H1 (cell line): ENCODE data around the gene PRCP. TPM values are rescaled to one million over a fixed set of nuclear protein-coding genes. Genes with fewer than 3 reads are reported as not detected.
"Not testable (repeated sequence)": the region's sequence is repeated elsewhere in the genome, so short reads cannot be mapped to it uniquely, and the experiment has no call there.

Source experiments
- CTCF ChIA-PET: fragments of 300-600 bp; sonication (Branson Sonifier 250); formaldehyde crosslinking; loops from one replicate; lab custom pipeline; 2021; ENCODE audit not compliant: partially characterized antibody; lab: Charles Lee
- POLR2A ChIA-PET: fragments of 300-600 bp; sonication (Branson Sonifier 250); formaldehyde crosslinking; loops from one replicate; lab custom pipeline; 2021; ENCODE audit warnings: inconsistent platforms; ENCODE audit not compliant: partially characterized antibody; lab: Charles Lee
- DNase-seq, 2 experiments: peaks; one replicate each; pipeline versions ENCODE4 v3.0.0 to v3.0.0-alpha.2; 2010 to 2022; ENCODE audit warnings: low spot score in 2 of 2, low read depth in 1 of 2, mixed read lengths in 1 of 2
- FAIRE-seq: peaks from 2 replicates; lab custom pipeline; 2011; peaks lifted over from hg19 to GRCh38; lab: Jason Lieb, UNC
- H2AFZ ChIP-seq: 2 replicates; pipeline ENCODE4 v1.8.1; 2012; ENCODE audit warnings: low read length, inconsistent platforms
- H2AK5ac ChIP-seq: 2 replicates; pipeline ENCODE4 v1.6.1; 2013; ENCODE audit warnings: low read depth, low read length
- H2BK120ac ChIP-seq: replicated peaks from 2 replicates; pipeline ENCODE3; 2013; ENCODE audit warnings: low read depth, low read length, inconsistent platforms
- H2BK12ac ChIP-seq: 2 replicates; pipeline ENCODE4 v1.6.1; 2013; ENCODE audit warnings: low read depth, low read length
- H2BK15ac ChIP-seq: 2 replicates; pipeline ENCODE4 v1.6.1; 2013; ENCODE audit warnings: low read length
- H2BK20ac ChIP-seq: 2 replicates; pipeline ENCODE4 v1.6.1; 2013; ENCODE audit warnings: low read length
- H2BK5ac ChIP-seq: 2 replicates; pipeline ENCODE4 v1.6.1; 2013; ENCODE audit warnings: low read depth, low read length
- H3K14ac ChIP-seq: 2 replicates; pipeline ENCODE4 v1.6.1; 2013; ENCODE audit warnings: inconsistent platforms; ENCODE audit not compliant: insufficient read length
- H3K18ac ChIP-seq: 2 replicates; pipeline ENCODE4 v1.6.1; 2013; ENCODE audit warnings: low read length; ENCODE audit errors: extremely low read depth
- H3K23ac ChIP-seq: 2 replicates; pipeline ENCODE4 v1.6.1; 2013; ENCODE audit warnings: inconsistent platforms; ENCODE audit not compliant: insufficient read length
- H3K23me2 ChIP-seq: 2 replicates; pipeline ENCODE4 v1.6.1; 2013; ENCODE audit warnings: low read depth, low read length
- H3K27ac ChIP-seq: 2 replicates; pipeline ENCODE4 v1.6.1; 2011; ENCODE audit warnings: low read depth, low read length, inconsistent platforms
- H3K27me3 ChIP-seq, 4 experiments: replicated peaks in 1 of 4; 1 replicate in 1 of 4; 2 replicates in 3 of 4; pipeline versions ENCODE4 v1.6.1 to v1.8.1; 2011 to 2013; ENCODE audit warnings: low read length in 3 of 4, mild to moderate bottlenecking in 3 of 4, inconsistent platforms in 2 of 4, mixed read lengths in 2 of 4, moderate library complexity in 1 of 4; ENCODE audit not compliant: control insufficient read depth in 3 of 4, insufficient read depth in 3 of 4; ENCODE audit errors: extremely low read depth in 1 of 4
- H3K36me3 ChIP-seq, 4 experiments: 2 replicates each; pipeline versions ENCODE4 v1.6.1 to v1.8.1; 2011 to 2013; ENCODE audit warnings: mild to moderate bottlenecking in 4 of 4, low read length in 3 of 4, moderate library complexity in 2 of 4, control low read depth in 1 of 4, inconsistent platforms in 1 of 4; ENCODE audit not compliant: insufficient read depth in 4 of 4, control insufficient read depth in 2 of 4
- H3K4ac ChIP-seq: replicated peaks from 2 replicates; pipeline ENCODE3; 2013; ENCODE audit warnings: low read length, low read depth, mixed read lengths, inconsistent platforms; ENCODE audit not compliant: insufficient read length
- H3K4me1 ChIP-seq, 4 experiments: replicated peaks in 1 of 4; 1 replicate in 1 of 4; 2 replicates in 3 of 4; pipeline versions ENCODE4 v1.6.1 to v1.8.1; 2011 to 2013; ENCODE audit warnings: low read length in 3 of 4, inconsistent platforms in 2 of 4, mixed read lengths in 1 of 4; ENCODE audit not compliant: insufficient read depth in 4 of 4, control insufficient read depth in 3 of 4
- H3K4me2 ChIP-seq, 2 experiments: 2 replicates each; pipeline versions ENCODE4 v1.6.1 to v1.8.1; 2011 to 2013; ENCODE audit warnings: low read depth in 2 of 2, low read length in 2 of 2, control low read depth in 1 of 2, inconsistent platforms in 1 of 2, mild to moderate bottlenecking in 1 of 2; ENCODE audit not compliant: insufficient read depth in 1 of 2
- H3K4me3 ChIP-seq, 4 experiments: fragments of 200-600, 300-600 bp in 1 of 4; sonication (generic), shearing (Covaris generic), sonication (Bioruptor Twin) in 1 of 4; 2 replicates each; pipeline versions ENCODE4 v1.5.1 to v1.8.1; 2011 to 2016; ENCODE audit warnings: low read length in 4 of 4, low read depth in 3 of 4, control low read depth in 2 of 4, inconsistent platforms in 2 of 4, mild to moderate bottlenecking in 2 of 4, mixed read lengths in 1 of 4, moderate library complexity in 1 of 4; ENCODE audit not compliant: insufficient read depth in 2 of 4; ENCODE audit errors: extremely low read depth in 1 of 4
- H3K56ac ChIP-seq: replicated peaks from 2 replicates; pipeline ENCODE3; 2013; ENCODE audit warnings: low read depth, mild to moderate bottlenecking, mixed read lengths, low read length, inconsistent platforms; ENCODE audit not compliant: insufficient read length
- H3K79me1 ChIP-seq: 2 replicates; pipeline ENCODE4 v1.6.1; 2013; ENCODE audit warnings: low read depth, low read length, control low read depth
- H3K79me2 ChIP-seq, 2 experiments: 2 replicates each; pipeline versions ENCODE4 v1.6.1 to v1.8.1; 2012 to 2013; ENCODE audit warnings: low read length in 2 of 2, mild to moderate bottlenecking in 2 of 2, inconsistent platforms in 1 of 2; ENCODE audit not compliant: insufficient read depth in 2 of 2, control insufficient read depth in 1 of 2
- H3K9ac ChIP-seq, 4 experiments: replicated peaks in 1 of 4; 1 replicate in 1 of 4; 2 replicates in 3 of 4; pipeline versions ENCODE4 v1.6.1 to v1.8.1; 2011 to 2013; ENCODE audit warnings: low read depth in 3 of 4, low read length in 3 of 4, control low read depth in 2 of 4, mild to moderate bottlenecking in 2 of 4, moderate library complexity in 2 of 4, inconsistent platforms in 1 of 4; ENCODE audit errors: extremely low read depth in 1 of 4
- H3K9me3 ChIP-seq, 2 experiments: 2 replicates each; pipeline versions ENCODE4 v1.6.1 to v1.8.1; 2012 to 2013; ENCODE audit warnings: mild to moderate bottlenecking in 2 of 2, moderate library complexity in 2 of 2, control low read depth in 1 of 2, inconsistent platforms in 1 of 2, low read depth in 1 of 2, low read length in 1 of 2, mixed read lengths in 1 of 2; ENCODE audit not compliant: insufficient read depth in 2 of 2
- H4K20me1 ChIP-seq, 2 experiments: replicated peaks in 1 of 2; 2 replicates each; pipeline versions ENCODE3 to v1.8.1; 2011 to 2013; ENCODE audit warnings: inconsistent platforms in 2 of 2, low read length in 2 of 2, mild to moderate bottlenecking in 1 of 2; ENCODE audit not compliant: insufficient read depth in 2 of 2, control insufficient read depth in 1 of 2
- H4K5ac ChIP-seq: 2 replicates; pipeline ENCODE4 v1.6.1; 2013; ENCODE audit warnings: low read length, low read depth, mixed read lengths, inconsistent platforms; ENCODE audit not compliant: insufficient read length
- H4K8ac ChIP-seq: 2 replicates; pipeline ENCODE4 v1.8.0; 2013; ENCODE audit warnings: mild to moderate bottlenecking, moderate library complexity, low read length, inconsistent platforms; ENCODE audit not compliant: insufficient read depth; ENCODE audit errors: extremely low read depth
- H4K91ac ChIP-seq: replicated peaks from 2 replicates; pipeline ENCODE3; 2013; ENCODE audit warnings: low read length, mixed read lengths, inconsistent platforms; ENCODE audit not compliant: insufficient read length
- WGBS, 2 experiments: shearing (Covaris generic) in 1 of 2; methylation state at CpG; one replicate each; pipeline versions ENCODE4 v1.1.6 to v1.1.7; 2013 to 2015; ENCODE audit warnings: low lambda C conversion rate in 2 of 2, mixed read lengths in 2 of 2, inconsistent platforms in 1 of 2, low coverage in 1 of 2, missing lambda C conversion rate in 1 of 2; ENCODE audit not compliant: insufficient replicate concordance in 2 of 2, insufficient coverage in 1 of 2, insufficient read length in 1 of 2; ENCODE audit errors: extremely low coverage in 1 of 2, missing lambda C conversion rate in 1 of 2; 5-methylcytosine and 5-hydroxymethylcytosine counted together
- polyA plus RNA-seq, 7 experiments: library from polyadenylated mRNA; depleted of rRNA in 3 of 7; stranded (reverse) in 5 of 7; unstranded in 2 of 7; fragments of >200 nt in 5 of 7; fragments of 200-250 nt in 2 of 7; gene quantifications; 1 replicate in 5 of 7; 2 replicates in 1 of 7; 4 replicates in 1 of 7; pipeline versions ENCODE4 v1.2.1 to v1.2.3, GENCODE V29; 2011 to 2013; ENCODE audit warnings: missing spikeins in 2 of 7, mixed read lengths in 2 of 7
- total RNA-seq: library from RNA; stranded (reverse); fragmentation: NEBNext Ultra II Directional; extraction: Animal tissue kit (Norgen Biotek cat#: 25700); gene quantifications from 2 replicates; pipeline ENCODE4 v1.2.1, GENCODE V29; 2021

PRCP gene
- total and polyA plus RNA-seq, 2 of the 8 experiments (the other 6 are each of a cell fraction or from before 2014, with no cell fraction given), result 63.8 to 84.4 TPM

DNA sequence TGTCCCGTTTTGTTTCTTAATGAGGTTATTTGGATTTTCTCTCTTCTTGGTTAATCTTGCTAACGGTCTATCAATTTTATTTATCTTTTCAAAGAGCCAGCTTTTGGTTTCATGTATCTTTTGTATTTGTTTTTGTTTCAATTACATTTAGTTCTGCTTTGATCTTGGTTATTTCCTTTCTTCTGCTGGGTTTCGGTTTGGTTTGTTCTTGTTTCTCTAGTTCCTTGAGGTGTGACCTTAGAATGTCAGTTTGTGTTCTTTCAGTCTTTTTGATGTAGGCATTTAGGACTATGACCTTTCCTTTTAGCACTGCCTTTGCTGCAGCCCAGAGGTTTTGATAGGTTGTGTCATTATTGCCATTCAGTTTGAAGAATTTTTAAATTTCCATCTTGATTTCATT lies 20.0 kb upstream of the PRCP start:
- H2BK5ac ChIP-seq, H3K56ac ChIP-seq, H2BK20ac ChIP-seq, H3K4ac ChIP-seq, H4K8ac ChIP-seq, H3K4me3 ChIP-seq, H4K5ac ChIP-seq, H2BK12ac ChIP-seq, CTCF ChIA-PET, H3K27me3 ChIP-seq, H2AK5ac ChIP-seq, H3K9ac ChIP-seq, H3K23me2 ChIP-seq, H3K27ac ChIP-seq, H2BK15ac ChIP-seq, H3K4me2 ChIP-seq, H3K18ac ChIP-seq, H4K91ac ChIP-seq, H3K14ac ChIP-seq, H4K20me1 ChIP-seq, DNase-seq, H3K79me1 ChIP-seq, H3K4me1 ChIP-seq, H2AFZ ChIP-seq, H3K79me2 ChIP-seq, H3K23ac ChIP-seq, H2BK120ac ChIP-seq, FAIRE-seq, H3K9me3 ChIP-seq: not testable (repeated sequence)
- POLR2A ChIA-PET, result interaction anchor here (1.3 to 1.4 kb wide), 2 partner anchors 52 to 237 kb away, joined by 3 read pairs; partner anchors contain the start of gene PCF11
- H3K36me3 ChIP-seq, result peaks cover 4 to 35% (median 12%) of the 10 kb centered on the region in 4 experiments; a peak in 5 of 8 replicates
- 87% methylated on average over 3 of the region's 3 CpGs; no CpG with 5 or more reads in 1 of the 2 experiments for WGBS, 2 experiments

DNA sequence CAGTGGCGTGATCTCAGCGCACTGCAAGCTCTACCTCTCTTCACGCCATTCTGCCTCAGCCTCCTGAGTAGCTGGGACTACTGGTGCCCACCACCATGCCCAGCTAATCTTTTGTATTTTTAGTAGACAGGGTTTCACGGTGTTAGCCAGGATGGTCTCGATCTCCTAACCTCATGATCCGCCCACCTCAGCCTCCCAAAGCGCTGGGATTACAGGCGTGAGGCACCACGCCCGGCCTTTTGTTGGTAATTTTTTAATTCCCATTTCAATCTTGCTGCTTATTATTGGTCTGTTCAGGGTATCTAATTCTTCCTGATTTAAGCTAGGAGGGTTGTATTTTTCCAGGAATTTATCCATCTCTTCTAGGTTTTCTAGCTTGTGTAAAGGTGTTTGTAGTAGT lies 19.6 kb upstream of the PRCP start:
- H2BK20ac ChIP-seq, H3K14ac ChIP-seq, H3K23ac ChIP-seq, H4K91ac ChIP-seq, H3K9ac ChIP-seq, H4K5ac ChIP-seq, H3K9me3 ChIP-seq, H4K8ac ChIP-seq, H2AK5ac ChIP-seq, H4K20me1 ChIP-seq, H3K4me3 ChIP-seq, H3K23me2 ChIP-seq, H2AFZ ChIP-seq, H3K4me2 ChIP-seq, H3K79me2 ChIP-seq, H3K56ac ChIP-seq, H3K18ac ChIP-seq, H2BK12ac ChIP-seq, CTCF ChIA-PET, H2BK5ac ChIP-seq, H3K27ac ChIP-seq, H3K27me3 ChIP-seq, DNase-seq, H3K79me1 ChIP-seq, H3K4ac ChIP-seq, H3K4me1 ChIP-seq, H2BK120ac ChIP-seq, H2BK15ac ChIP-seq, FAIRE-seq: not testable (repeated sequence)
- WGBS, 2 experiments, result 95% methylated on average over 10 of the region's 10 CpGs; no CpG with 5 or more reads in 1 of the 2 experiments
- peaks cover 7 to 40% (median 14%) of the 10 kb centered on the region in 4 experiments; a peak in 7 of 8 replicates for H3K36me3 ChIP-seq
- POLR2A ChIA-PET, result interaction anchor here (1.3 to 1.4 kb wide), 2 partner anchors 52 to 237 kb away, joined by 3 read pairs; partner anchors contain the start of gene PCF11
